HG03571 (cell line): ENCODE data around the gene SLIT3.

Experiments
- ATAC-seq: cut with Tn5 transposase; IDR thresholded peaks from one replicate; pipeline ENCODE4 v1.9.1; 2021; ENCODE audit not compliant: unreplicated experiment

Gene SLIT3

GRCh38 chr5:168908207-168908606 lies 392.7 kb downstream of the SLIT3 start:
- no peak for ATAC-seq

GRCh38 chr5:168903061-168903460 lies 397.9 kb downstream of the SLIT3 start:
- no peak for ATAC-seq

GRCh38 chr5:168899673-168900072 lies 401.3 kb downstream of the SLIT3 start:
- ATAC-seq = no peak

GRCh38 chr5:168899264-168899663 lies 401.7 kb downstream of the SLIT3 start:
- no peak for ATAC-seq

- no peak for ATAC-seq
These were observed 402.6 kb downstream of the SLIT3 start for GRCh38 chr5:168898247-168898911.

- no peak for ATAC-seq
These were observed 403.4 kb downstream of the SLIT3 start for GRCh38 chr5:168897387-168898122.

- ATAC-seq = no peak
These were observed 405.5 kb downstream of the SLIT3 start for GRCh38 chr5:168895295-168896071.

- no peak for ATAC-seq
These were observed 407.7 kb downstream of the SLIT3 start for GRCh38 chr5:168893283-168893682.

- no peak for ATAC-seq
These were observed 408.2 kb downstream of the SLIT3 start for GRCh38 chr5:168892618-168893186.

GRCh38 chr5:168890816-168891812 lies 409.8 kb downstream of the SLIT3 start:
- ATAC-seq = no peak

- ATAC-seq = no peak
These were observed 411.9 kb downstream of the SLIT3 start for GRCh38 chr5:168889039-168889438.

- no peak for ATAC-seq
These were observed 413.0 kb downstream of the SLIT3 start for GRCh38 chr5:168887931-168888330.

- ATAC-seq = no peak
These were observed 414.8 kb downstream of the SLIT3 start for GRCh38 chr5:168886157-168886556.

GRCh38 chr5:168885324-168886120 lies 415.4 kb downstream of the SLIT3 start:
- no peak for ATAC-seq

GRCh38 chr5:168883991-168884390 lies 416.9 kb downstream of the SLIT3 start:
- no peak for ATAC-seq

- no peak for ATAC-seq
These were observed 417.6 kb downstream of the SLIT3 start for GRCh38 chr5:168883281-168883741.

GRCh38 chr5:168882283-168882682 lies 418.7 kb downstream of the SLIT3 start:
- no peak for ATAC-seq

GRCh38 chr5:168881427-168882149 lies 419.4 kb downstream of the SLIT3 start:
- no peak for ATAC-seq

GRCh38 chr5:168879929-168880328 lies 421.0 kb downstream of the SLIT3 start:
- peak; percentile 97 for ATAC-seq
